ENCODE data around the gene PRR23E.

Gene PRR23E

DNA sequence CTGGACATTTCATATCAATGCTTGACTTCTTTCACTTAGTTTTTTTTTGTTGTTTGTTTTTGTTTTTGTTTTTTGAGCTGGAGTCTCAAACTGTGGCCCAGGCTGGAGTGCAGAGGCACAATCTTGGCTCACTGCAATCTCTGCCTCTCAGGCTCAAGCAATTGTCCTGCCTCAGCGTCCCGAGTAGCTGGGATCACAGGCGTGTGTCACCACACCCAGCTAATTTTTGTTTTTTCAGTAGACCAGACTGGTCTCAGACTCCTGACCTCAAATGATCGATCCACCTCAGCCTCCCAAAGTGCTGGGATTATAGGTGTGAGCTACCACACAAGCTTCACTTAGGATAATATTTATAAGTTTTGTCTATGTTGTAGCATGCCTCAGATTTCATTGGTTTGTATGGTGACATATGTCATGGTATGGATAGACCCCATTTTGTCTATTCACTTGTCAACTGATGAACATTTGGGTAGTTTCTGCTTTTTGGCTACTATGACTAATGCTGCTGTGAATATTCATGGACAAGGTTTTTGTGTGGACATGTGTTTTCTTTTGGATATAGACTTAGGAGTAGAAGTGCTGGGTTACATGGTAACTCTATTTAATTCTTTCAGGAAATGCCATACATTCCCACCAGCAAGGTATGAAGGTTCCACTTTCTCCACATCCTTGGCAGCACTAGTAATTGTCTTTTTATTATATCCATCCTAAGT lies 6.8 kb upstream of the PRR23E start:
- DNase-seq = no peak

DNA sequence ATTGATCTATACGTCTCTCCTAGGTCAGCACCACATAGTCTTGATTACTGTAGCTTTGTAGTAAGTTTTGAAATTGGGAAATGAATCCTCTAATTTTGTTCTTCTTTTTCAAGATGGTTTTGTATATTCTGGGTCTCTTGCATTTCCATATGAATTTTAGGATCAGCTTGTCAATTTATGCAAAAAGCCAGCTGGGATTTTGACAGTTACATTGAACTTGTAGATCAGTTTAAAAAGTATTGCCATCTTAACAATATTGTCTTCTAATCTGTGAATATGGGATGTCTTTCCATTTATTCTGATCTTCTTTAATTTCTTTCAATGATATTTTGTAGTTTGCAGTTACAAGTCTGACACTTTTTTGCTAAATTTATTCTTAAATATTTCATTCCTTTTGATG lies 5.6 kb upstream of the PRR23E start:
- no peak for DNase-seq

DNA sequence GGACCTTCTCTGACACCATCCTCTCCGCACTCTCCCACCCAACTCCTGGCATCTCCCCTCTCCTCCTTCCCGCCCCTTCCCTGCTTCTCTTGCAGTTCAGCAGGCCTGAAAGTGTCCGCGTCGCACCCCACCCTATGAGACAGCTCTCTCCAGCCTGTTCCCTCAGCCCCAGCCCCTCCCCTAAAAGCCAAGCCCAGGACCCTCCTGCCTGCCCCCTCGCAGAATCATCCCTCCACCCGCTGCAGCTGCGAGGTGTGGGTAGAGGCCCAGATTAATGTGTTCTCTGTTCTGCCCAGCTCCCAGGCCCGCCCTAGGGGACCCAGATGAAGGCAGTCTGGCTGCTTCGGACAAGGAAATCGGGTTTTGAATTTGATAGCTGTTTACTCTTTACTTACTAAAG lies 410 bp downstream of the PRR23E start:
- DNase-seq = no peak

DNA sequence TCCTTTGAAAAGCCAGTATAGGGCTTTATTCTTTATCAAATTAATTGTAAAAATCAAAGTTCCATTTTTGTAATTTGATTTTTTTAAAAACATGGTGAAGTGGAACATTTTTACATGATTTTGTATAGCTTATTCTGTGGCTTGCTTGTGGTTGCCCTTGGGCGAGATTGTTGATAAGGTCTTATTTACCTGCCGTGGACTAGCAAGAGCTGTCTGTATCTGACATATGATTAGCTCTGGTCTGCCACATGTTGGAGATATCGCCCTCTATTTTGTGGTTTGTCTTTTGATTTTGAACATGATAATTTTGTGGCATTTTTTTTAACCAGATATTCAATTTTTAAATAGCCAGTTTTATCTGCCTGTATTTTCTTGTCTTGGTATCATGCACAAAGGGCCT lies 844 bp downstream of the PRR23E start:
- no peak for DNase-seq

DNA sequence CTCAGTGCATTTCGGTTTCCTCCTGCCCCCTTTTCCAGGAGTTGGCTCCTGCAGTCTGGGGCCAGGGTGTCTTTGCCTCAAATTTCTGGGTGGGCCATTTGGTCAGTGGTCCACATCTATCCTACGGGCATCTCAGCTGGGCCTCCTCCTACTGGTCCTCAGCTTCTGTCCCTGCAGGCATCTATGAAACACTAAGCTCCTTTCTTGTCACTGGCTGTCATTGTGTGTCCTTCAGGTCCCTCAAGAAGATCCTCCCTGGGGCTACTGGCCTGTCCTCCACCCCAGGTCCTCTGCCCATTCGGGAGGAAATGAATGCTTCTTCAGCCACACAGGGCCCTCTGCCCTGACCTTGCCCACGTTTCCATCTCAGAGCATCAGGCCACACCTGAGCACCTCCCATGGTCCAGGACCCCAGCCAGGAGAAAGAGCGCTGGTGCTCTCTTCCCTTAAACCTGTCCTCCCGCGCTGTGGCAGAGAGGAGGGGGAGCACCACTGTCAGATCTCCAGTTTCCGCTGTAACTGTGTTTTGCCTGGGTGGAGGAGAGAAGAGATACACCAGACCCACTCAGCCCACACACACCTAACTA lies 1.8 kb downstream of the PRR23E start:
- no peak for DNase-seq

DNA sequence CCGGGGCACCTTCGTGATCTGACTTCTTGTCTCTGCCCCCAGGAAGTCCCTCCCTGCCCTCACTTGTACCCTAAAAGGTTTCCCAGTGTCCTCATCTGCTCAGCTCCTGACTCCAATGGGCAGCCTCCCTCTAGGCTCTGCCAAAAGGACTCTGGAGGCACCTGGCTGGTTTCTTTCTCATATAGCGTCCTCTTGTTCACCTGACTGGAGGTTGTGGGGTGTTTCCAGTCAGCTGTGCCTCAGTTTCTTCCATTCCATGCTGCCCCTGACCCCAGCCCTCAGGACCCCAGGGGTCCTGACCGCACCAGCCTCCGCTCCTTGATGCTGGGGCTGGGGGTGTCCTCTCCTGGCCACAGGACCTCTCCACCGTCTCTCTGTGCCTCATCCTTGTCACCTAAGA lies 2.5 kb downstream of the PRR23E start:
- no peak for DNase-seq

DNA sequence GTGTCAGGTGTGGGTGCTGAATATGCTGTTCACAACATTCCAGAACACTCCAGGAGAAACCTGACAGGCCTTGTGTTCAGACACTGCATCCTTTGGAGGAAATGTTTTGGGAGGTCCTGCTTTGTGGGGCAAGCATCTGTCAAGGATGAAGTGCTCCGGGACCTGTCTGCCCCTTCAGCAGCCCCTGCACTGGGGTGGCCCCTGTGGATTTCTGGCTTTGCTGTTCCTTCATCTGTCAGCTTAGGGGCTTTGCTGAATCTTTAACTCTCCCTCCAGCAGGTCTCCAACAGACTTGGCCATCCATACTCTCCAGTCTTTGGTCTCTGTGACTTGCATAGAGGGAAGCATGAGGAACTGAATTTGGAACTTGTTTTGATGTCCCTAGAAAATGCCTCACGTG lies 3.1 kb downstream of the PRR23E start:
- DNase-seq = no peak

DNA sequence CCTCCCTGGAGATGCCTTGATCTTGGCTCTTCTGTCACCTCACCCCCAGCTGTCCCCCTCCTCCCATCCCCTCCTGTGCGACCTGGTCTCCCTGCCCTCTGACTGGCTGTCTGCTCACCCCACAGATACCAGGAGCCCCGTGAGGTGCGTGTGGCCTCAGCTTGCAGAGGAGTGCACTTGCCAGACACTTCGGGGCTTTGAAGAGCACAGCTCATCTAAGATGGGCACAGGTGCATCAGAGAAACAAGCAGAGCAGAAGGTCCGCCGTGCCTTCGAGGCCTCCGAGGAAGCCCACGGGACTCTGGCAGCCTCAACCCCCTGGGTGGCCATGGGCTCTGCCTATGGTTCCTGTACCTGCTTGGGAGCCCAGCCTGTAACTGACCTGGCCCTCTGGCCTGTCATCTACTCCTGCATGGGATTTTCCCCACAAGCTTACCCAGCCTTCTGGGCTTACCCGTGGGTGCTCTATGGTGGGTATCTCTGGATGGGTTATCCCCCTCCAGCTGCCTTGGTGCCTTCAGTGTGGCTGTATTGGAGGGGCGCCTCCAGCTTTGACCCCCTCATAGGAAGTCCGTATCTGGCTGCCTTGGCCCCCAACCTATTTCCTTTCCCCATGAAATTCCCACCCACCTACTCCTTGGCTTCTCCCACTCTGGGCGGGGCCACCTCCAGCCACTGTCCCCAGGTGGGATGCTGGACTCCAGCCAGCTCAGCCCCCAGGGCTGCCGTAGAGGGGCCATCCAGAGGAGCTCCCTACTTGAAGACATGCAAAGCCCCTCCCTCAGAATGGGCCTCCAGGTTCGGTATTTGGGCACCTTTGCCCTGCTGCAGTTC lies 3.8 kb downstream of the PRR23E start:
- DNase-seq = no peak

DNA sequence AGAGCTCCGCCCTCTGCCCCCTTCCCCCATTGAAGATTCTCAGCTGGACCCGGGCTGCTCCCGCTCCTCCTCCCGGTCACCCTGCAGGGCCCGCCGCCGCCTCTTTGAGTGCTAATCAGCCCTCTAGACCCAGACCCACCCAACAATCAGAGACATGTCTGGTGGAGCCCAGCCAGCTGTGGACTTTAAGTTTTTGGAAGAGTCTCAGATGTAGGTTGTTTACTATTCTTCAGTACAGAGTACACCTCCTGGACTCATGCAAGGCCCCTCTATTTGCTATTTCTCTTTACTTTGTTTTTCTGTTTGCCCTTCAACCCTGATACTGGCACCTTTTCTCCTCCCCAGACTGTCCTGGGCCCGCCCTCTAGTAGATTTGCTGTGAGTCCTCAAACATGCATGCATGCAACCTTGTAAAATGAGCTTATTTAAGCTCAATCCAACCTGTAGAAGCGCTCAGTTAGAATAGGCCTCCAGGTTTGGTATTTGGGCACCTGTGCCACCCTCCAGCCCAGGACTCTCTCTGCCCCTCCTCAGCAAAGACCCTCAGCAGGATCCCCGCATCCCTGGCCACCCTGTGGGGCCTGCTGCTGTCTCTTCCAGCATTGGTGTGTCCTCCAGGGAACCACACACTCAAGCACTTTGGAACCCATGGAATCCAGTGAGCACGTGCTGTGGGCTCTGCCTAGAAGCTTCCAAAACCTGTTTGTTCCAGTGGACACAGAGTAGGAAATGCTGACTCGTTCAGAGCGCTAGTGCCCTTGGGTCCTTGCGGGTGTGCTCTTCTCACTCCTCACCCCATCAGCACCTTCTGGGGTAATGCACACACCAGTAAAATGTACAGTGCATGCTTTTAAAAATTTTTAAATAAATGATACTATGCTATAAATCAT lies 4.6 kb downstream of the PRR23E start:
- DNase-seq = no peak

DNA sequence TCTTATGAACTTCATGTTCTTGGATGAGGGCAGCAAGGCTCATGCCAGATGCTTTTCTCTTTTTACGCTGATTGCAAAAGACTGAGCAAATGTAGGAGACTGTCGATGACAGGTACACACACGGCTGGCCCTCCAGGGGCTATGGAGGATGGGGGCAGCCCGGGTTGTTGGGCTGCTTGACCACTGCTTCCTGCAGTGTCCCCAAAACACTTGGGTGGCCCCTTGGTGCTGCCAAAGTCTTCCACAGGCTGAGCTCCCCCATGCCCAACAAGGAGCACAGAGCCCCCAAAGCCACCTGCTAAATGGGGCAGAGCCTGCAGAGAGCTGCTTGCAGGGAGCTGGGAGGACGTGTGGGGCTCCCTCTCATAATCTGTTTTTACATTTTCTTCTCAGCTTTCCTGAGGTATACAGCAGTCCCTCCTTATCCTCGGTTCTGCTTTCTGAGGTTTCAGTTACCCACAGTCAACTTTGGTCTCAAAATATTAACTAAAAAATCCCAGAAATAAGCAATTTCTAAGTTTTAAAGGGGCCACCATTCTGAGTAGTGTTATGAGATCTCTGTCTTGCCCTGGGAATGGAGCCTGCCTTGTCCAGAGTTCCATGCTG lies 7.3 kb downstream of the PRR23E start:
- no peak for DNase-seq

DNA sequence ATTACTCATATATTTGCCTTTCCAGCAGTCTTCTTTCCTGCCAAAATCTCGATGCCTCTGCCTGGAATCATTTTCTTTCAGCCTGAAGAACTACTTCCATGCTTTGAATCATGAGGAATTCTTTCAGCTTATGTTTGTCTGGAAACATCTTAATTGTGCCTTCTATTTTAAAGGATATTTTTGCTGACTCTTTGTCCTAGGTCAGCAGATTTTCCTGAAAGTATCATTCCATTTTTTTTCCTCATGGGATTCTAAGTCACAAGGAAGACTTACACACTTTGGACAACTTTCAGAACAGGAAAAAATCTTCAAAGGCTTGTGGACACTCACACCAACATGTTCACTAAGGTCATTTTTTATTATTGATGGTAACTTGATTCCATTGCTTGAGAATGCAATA lies 10.1 kb downstream of the PRR23E start:
- no peak for DNase-seq

DNA sequence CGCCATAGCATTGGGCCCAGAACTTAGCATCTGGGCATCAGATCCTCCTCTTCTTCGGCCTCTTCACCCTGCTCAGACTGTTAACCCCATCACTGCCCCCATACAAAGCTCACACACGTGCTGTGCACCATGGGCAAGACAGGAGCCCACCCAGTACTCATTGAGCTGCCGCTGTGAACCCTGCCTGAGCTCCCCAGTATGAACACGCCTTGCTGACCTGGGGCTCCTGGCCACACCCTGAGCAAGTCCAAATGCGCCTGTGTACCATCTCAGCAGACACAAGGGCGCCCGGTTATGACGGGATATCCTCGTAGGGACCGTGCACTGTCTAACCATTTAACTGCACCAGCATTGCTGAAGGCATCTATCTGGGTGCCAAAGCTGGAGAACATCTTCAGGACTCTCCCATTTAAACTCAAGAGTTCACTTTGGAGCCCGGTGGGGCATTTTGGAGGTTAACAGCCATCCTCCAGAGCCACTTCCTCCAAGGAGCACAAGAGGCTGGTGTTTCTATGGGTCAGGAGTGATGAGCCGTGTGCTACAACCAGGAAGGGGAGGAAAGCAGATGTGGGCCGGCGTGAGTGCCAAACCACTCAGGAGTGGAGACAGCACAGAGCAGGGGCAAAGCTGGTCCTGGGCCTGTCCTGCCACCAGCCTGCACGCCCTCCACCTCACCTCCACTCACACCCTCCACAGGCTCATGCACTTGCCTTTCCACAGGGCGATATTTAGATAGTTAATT lies 12.1 kb downstream of the PRR23E start:
- no peak for DNase-seq

DNA sequence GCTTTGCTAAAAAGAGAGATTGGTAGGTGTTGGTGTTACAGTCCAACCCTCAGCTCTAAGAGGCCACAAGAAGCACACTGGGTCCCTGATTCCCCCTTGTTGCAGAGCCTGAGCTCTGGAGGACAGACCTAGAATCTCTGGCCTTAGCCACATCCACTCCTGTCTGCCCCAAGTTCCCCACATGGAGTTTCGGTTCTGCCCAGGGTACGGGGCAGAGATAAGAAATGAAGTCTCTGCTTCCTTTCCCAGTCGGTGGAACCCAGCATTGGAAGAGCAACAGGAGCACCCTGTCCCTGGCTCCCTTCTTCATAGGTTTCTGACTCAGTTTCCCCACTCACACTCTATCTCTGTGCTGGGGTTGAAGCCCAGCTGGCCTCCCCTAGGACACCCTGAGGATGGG lies 13.2 kb downstream of the PRR23E start:
- DNase-seq = no peak

DNA sequence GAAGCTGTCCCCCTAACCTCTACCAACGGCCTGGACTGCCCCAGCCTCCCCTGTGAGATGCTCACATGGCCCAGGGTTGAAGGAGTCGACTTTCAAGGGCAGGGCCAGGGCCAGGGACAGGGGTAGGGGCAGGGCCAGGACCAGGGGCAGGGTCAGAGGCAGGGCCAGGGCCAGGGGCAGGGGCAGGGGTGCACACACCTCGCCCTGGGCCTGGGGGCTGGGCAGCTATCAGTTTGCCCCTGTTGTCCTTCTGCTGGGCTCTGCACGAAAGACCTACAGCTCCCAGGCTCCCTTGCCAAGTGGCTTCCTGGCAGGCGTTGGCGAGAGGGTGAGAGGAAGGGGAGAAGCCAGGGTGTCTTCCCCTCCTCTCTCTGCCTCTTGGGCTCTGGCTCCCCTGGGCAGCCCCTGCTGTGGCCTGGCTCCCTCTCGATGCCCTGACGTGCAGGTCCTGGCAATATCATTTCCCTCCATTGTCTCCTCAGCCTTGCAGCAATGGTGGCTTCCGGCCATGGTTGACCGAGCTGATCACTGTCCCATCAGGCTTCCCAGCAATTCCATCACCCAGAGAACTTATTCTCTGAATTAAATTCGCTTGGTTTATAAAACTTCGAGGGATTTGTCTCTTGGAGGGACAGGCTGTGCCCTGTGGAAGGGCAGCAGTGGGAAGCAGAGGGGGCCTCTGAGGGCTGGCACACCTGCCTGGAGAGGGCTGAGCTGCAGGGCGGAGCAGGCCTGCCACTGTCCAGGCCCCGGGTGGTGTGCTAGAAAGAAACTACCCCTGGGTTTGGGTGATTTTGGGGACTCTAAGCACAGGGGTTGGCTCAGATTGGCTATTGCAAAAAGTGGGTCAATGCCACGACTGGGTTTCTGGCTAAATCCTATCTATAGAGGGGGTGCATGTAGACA lies 13.9 kb downstream of the PRR23E start:
- no peak for DNase-seq

DNA sequence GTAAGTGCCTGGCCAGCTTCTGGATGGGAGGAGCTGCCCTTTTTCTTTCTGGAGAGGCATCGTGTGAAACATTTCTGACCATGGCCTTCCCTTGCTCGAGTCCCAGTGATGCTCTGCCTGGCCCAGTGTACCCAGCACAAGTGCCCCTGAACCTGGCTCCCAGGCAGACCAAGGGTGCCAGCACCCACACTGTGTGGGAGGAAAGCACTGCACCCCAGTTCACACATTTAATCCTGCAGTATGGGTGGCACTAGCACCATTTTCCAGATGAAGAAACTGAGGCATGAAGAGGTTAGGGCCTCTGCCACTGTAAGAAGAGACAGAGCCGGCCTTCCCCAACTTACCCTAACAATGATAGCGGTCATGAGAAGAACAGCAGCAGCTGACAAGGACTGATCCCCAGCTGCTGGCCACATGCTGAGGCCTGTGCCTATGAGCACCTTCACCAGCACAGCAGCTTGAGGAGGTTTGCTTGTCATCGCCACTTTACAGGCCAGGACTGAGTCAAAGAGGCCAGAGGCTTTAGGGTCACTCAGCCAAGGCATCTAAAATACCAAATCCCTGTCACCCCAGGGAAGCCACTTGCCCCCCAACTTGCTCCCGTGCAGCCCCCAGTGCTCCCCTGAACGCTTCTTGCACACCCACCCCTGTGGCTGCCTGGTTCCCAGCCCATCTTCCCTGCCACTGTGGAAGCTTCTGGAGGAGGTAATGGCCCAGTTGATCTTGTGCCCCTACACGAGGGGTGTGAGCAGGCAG lies 15.0 kb downstream of the PRR23E start:
- DNase-seq = no peak

DNA sequence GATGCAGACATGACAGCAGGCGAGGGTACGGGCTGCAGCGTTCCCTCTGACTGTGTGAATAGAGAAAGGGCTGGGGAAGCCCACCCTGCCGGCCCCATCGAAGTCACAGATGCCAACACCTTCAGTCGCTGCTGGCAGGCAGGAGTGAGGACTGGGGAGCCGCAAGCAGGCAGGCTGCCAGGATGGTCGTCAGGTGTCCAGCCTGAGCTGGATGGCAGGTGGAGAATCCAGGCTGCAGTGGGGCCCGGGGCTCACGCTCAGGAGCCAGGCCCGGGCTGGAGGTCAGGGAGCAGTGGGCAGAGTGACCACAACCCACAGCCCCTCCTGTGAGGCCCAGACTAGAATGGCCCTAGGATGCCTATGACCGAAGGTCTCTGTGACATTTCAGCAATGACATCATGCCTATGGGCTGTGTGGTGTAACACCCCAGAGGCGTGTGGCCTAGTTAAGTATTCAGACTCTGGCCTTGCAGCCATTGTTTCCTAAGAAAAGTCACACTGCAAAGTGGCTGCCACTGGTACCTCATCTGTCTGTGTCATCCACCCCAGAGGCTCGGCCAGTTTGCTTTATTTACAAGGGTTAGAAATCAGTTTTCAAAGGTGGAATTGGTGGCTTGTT lies 15.7 kb downstream of the PRR23E start:
- no peak for DNase-seq

DNA sequence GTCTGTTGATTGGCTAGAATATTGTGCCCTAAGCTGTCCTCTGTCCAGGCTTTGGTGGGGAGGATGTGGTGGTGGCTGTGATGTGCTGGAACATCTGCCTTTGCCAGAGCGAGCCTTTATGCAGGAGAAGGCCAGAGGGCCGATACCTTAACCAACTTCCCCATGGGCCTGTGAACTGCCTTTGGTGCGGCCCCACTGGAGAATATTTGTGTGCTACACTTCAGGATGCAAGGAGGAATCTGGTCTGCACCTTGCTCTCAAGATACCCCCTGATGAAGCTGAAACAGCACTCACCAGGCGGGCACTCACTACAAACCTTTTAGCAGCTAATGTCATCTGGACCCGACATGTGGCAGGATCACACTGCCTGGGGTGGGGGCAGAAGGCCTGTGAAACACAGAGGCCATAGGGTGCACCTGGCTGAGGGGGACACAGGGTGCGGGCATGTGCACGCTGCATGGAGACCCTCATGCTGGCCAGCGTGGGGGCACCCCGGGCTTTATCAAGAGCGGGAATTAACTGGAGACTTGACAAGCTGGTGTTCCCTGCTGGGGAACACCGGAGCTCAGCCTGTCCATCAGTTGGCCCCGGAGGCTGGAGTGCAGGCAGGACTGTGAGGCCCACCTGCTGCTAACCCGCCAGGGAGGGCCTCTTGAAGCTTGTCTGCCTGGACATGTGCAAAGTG lies 16.4 kb downstream of the PRR23E start:
- no peak for DNase-seq

DNA sequence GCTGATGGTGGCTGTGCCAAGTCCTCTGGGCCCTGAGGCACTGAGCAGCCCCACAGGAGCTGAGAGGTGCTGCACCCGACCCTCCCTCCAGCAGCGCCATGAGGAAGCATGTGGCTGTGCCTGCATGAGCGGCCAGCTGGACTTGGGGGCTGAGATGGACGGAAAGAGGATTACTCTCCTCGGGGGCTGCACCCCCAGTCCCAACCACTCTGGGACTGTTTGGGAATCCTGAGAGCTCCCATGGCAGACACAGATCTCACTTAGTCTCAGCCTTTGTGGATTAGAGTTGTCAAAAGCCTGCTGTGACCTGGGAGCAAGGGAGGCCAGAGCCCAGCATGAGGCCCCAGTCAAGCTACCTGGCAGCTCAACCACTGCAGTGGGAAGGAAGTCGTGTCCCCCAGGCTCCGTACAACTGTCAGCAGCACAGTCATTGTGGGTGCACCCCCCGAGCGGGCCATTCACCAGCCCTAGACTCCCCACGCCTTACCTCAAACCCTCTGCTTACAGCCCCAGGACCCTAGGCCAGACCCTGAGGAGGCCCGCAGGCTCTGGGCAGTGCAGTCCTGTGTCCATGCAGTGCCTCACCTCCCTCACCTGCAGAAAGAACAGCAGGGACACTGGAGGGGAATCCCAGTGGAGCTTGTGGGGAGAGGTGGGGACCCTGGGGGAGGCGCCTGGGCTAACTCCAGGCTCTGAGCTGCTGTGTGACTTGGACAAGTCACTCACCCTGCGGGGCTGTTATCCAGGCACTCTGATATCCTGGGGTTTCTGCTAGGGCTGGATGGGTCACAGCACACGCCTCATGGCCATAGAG lies 17.1 kb downstream of the PRR23E start:
- DNase-seq = no peak

Data from CD4-positive, alpha-beta T cell treated with Interleukin-15 for 1 hour (primary cell).